HTR-8/SVneo (cell line): Measurements from ENCODE around the gene CASQ2.
A peak's percentile ranks its signal among the peaks of the same experiment; 100 is the strongest.

Experiments
- DNase-seq: peaks from one replicate; pipeline ENCODE4 v3.0.0; 2011; ENCODE audit warnings: low spot score, mixed read lengths; ENCODE audit not compliant: insufficient read length
- FAIRE-seq: peaks from 2 replicates; lab custom pipeline; 2011; peaks lifted over from hg19 to GRCh38; lab: Jason Lieb, UNC

Gene CASQ2

GRCh38 chr1:115740811-115741210 is 27.7 kb downstream of the CASQ2 start:
- no peak for FAIRE-seq

GRCh38 chr1:115732316-115732715 is 36.2 kb downstream of the CASQ2 start:
- DNase-seq (no peak), FAIRE-seq (no peak)

More at GRCh38 chr1:115740811-115741210, 27.7 kb downstream of the CASQ2 start:
- DNase-seq: no peak

GRCh38 chr1:115729756-115730155 is 38.8 kb downstream of the CASQ2 start:
- FAIRE-seq (no peak), DNase-seq (no peak)

GRCh38 chr1:115728341-115728740 is 40.2 kb downstream of the CASQ2 start:
- no peak for DNase-seq
- no peak for FAIRE-seq

GRCh38 chr1:115727706-115728249 is 40.7 kb downstream of the CASQ2 start:
- FAIRE-seq: no peak
- no peak for DNase-seq

GRCh38 chr1:115726570-115726969 is 41.9 kb downstream of the CASQ2 start:
- DNase-seq: no peak
- no peak for FAIRE-seq

GRCh38 chr1:115726161-115726560 is 42.4 kb downstream of the CASQ2 start:
- no peak for DNase-seq
- no peak for FAIRE-seq

- FAIRE-seq (no peak), DNase-seq (no peak)
These were observed 42.9 kb downstream of the CASQ2 start for GRCh38 chr1:115725600-115725999.

- DNase-seq (no peak), FAIRE-seq (no peak)
These were observed 44.8 kb downstream of the CASQ2 start for GRCh38 chr1:115723756-115724155.

- no peak for FAIRE-seq
- DNase-seq: no peak
These were observed 46.3 kb downstream of the CASQ2 start for GRCh38 chr1:115722221-115722620.

GRCh38 chr1:115719285-115719684 is 49.2 kb downstream of the CASQ2 start:
- DNase-seq: no peak
- no peak for FAIRE-seq

- DNase-seq (no peak), FAIRE-seq (no peak)
These were observed 50.3 kb downstream of the CASQ2 start for GRCh38 chr1:115718011-115718754.

- DNase-seq: no peak
- no peak for FAIRE-seq
These were observed 51.0 kb downstream of the CASQ2 start for GRCh38 chr1:115717541-115717940.

GRCh38 chr1:115714572-115715141 is 53.9 kb downstream of the CASQ2 start:
- FAIRE-seq (no peak), DNase-seq (no peak)

GRCh38 chr1:115713906-115714305 is 54.6 kb downstream of the CASQ2 start:
- DNase-seq (no peak), FAIRE-seq (no peak)

- FAIRE-seq (no peak), DNase-seq (no peak)
These were observed 55.5 kb downstream of the CASQ2 start for GRCh38 chr1:115712911-115713609.

- DNase-seq: no peak
- no peak for FAIRE-seq
These were observed 57.5 kb downstream of the CASQ2 start for GRCh38 chr1:115710859-115711624.

GRCh38 chr1:115706587-115707425 is 61.7 kb downstream of the CASQ2 start:
- no peak for FAIRE-seq
- peak; percentile 19 for DNase-seq

GRCh38 chr1:115705963-115706362 is 62.6 kb downstream of the CASQ2 start:
- DNase-seq (no peak), FAIRE-seq (no peak)
